GM12874 (cell line): Measurements from ENCODE around the gene CERS5.

Source experiments
- CTCF ChIP-seq: IDR thresholded peaks from 2 replicates; pipeline ENCODE4 v1.5.1; 2011; ENCODE audit warnings: low read depth, mild to moderate bottlenecking, control low read depth, low read length, moderate library complexity; ENCODE audit not compliant: insufficient read depth

The CERS5 gene

DNA sequence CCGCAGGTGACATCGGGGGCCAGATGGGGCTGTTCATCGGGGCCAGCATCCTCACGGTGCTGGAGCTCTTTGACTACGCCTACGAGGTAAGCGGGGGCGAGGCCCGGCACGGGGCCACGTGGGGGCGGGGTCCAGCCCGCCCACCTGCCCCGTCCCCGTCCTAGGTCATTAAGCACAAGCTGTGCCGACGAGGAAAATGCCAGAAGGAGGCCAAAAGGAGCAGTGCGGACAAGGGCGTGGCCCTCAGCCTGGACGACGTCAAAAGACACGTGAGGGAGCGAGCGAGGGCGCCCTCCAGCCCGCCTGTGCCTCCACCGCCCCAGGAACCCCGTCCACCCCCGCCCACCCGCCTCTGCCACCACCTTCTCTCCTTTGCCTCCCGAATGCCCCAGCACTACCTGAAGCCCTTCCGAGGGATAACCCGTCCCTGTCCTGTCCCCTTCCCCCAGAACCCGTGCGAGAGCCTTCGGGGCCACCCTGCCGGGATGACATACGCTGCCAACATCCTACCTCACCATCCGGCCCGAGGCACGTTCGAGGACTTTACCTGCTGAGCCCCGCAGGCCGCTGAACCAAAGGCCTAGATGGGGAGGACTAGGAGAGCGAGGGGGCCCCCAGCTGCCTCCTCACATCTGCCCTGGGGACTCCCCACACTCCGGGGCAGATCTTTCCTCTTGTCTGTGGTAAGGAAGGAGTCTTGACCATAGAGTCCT, 85.9 kb downstream of the CERS5 start:
- no peak for TF ChIP-seq CTCF

GRCh38 chr12:50079771-50080170, 87.4 kb downstream of the CERS5 start:
- TF ChIP-seq CTCF: no peak
